GM12865 (cell line): ENCODE results near the gene COQ10A.

Source experiments
- DNase-seq: peaks from one replicate; pipeline ENCODE4 v3.0.0; 2010; ENCODE audit warnings: low read depth
- H3K4me3 ChIP-seq: 2 replicates; pipeline ENCODE4 v1.5.1; 2011; ENCODE audit warnings: mild to moderate bottlenecking, low read depth, low read length, control low read depth
- CTCF ChIP-seq: IDR thresholded peaks from 2 replicates; pipeline ENCODE4 v1.5.1; 2011; ENCODE audit warnings: low read length, control low read depth, low read depth, inconsistent platforms; ENCODE audit not compliant: insufficient read depth; ENCODE audit errors: missing control alignments

The COQ10A gene

GRCh38 chr12:56300644-56301464, 34.1 kb downstream of the COQ10A start:
- peak overlapping the region; percentile 71 for H3K4me3 ChIP-seq
- TF ChIP-seq CTCF = no peak
- DNase-seq = no peak

GRCh38 chr12:56304276-56304675, 37.5 kb downstream of the COQ10A start:
- H3K4me3 ChIP-seq = no peak overlapping the region
- DNase-seq = no peak
- TF ChIP-seq CTCF = no peak

- no peak for TF ChIP-seq CTCF
- H3K4me3 ChIP-seq = no peak overlapping the region
- DNase-seq = no peak
Measured at GRCh38 chr12:56304872-56305590, 38.3 kb downstream of the COQ10A start.

GRCh38 chr12:56307221-56307965, 40.7 kb downstream of the COQ10A start:
- no peak for DNase-seq

GRCh38 chr12:56308714-56309113, 42.0 kb downstream of the COQ10A start:
- no peak for TF ChIP-seq CTCF
- DNase-seq = no peak
- no peak overlapping the region for H3K4me3 ChIP-seq

More at GRCh38 chr12:56307221-56307965, 40.7 kb downstream of the COQ10A start:
- TF ChIP-seq CTCF = no peak
- no peak overlapping the region for H3K4me3 ChIP-seq

DNA sequence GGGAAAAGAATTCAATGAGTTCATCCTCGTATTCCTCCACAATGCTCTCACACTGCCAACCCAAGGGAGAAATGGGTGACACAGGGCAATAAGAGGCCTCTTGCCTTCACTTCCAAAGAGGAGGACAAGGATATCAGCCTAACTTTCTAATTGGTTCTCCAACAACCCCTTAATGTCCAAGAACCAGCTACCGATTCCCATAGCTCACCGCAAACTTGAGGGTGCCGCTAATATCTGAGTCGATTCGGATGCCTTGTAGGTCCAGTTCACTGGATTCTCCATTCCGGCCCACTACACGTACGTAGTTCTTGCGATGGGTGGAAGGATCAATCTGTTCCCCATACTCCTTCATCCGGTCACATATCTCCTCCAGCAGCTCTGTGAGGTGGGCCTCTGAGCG, 44.3 kb downstream of the COQ10A start:
- no peak overlapping the region for H3K4me3 ChIP-seq
- no peak for TF ChIP-seq CTCF
- DNase-seq = no peak
